ENCODE results near the gene FANCM. TPM values are rescaled to one million over a fixed set of nuclear protein-coding genes. Genes with fewer than 3 reads are reported as not detected.

Gene FANCM
- polyA plus RNA-seq, 1 experiment: 1.9 TPM

DNA sequence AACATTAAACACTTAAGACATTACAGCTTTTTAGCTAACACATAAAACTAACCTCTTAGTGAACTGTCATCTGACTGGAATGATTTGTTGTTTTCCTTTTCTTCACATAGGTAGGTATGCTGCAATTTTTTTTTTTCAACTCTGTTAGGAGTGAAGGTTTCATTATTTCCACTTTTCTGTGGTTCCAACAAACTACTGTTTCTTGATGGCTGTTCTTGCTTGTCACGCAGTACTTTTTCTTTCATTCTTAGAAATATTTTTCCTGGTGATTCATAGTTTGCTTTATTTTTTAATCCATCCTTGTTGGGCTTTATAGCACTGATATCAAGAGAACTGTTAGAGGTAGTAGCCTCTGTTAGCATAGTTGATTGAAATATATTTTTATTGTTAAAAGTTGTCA lies 111.0 kb downstream of the FANCM start:
- Histone ChIP-seq H3K27me3 (ENCODE audit: control insufficient read depth, insufficient read depth, low read length) (no peaks in the 10 kb centered on the region), H3K4me3 (ENCODE audit: low read depth, low read length) (no peak overlapping the region), H3K36me3 (ENCODE audit: control insufficient read depth, insufficient read depth, low read length) (no peaks in the 10 kb centered on the region)
- DNase-seq (ENCODE audit: low read depth): no peak
- TF ChIP-seq, protein P1, sequence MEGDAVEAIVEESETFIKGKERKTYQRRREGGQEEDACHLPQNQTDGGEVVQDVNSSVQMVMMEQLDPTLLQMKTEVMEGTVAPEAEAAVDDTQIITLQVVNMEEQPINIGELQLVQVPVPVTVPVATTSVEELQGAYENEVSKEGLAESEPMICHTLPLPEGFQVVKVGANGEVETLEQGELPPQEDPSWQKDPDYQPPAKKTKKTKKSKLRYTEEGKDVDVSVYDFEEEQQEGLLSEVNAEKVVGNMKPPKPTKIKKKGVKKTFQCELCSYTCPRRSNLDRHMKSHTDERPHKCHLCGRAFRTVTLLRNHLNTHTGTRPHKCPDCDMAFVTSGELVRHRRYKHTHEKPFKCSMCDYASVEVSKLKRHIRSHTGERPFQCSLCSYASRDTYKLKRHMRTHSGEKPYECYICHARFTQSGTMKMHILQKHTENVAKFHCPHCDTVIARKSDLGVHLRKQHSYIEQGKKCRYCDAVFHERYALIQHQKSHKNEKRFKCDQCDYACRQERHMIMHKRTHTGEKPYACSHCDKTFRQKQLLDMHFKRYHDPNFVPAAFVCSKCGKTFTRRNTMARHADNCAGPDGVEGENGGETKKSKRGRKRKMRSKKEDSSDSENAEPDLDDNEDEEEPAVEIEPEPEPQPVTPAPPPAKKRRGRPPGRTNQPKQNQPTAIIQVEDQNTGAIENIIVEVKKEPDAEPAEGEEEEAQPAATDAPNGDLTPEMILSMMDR (IDR thresholded peaks at IDR 0.05; ENCODE audit: insufficient read depth, low read depth, low read length): no peak
- CTCF ChIA-PET: interaction anchor here (0.6 kb wide), 1 partner anchor 14 kb away, joined by 3 read pairs; no protein-coding TSS in a partner anchor
- POLR2A ChIA-PET: no interaction called here

DNA sequence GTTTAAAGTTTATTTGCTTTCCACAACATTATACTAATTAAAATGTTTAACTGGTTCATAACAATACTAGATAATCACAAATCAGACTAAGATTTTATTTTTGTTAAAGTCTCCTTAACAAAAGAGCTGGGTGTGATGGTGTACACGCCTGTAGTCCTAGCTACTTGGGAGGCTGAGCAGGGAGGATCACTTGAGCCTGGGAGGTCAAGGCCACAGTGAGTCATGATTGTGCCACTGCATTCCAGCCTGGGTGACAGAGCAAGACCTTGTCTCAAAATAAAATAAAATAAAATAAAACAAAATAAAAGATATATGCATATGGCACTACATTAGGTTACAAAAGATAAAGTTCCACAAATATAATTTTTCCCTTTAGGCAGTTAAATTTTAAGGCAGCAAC lies 111.7 kb downstream of the FANCM start:
- no peaks in the 10 kb centered on the region for H3K27me3 ChIP-seq (ENCODE audit: control insufficient read depth, insufficient read depth, low read length)
- H3K4me3 ChIP-seq (ENCODE audit: low read depth, low read length): no peak overlapping the region
- DNase-seq (ENCODE audit: low read depth): no peak
- CTCF ChIA-PET: no interaction called here
- POLR2A ChIA-PET: no interaction called here
- TF ChIP-seq, protein P1 (IDR thresholded peaks at IDR 0.05; ENCODE audit: insufficient read depth, low read depth, low read length): no peak
- H3K36me3 ChIP-seq (ENCODE audit: control insufficient read depth, insufficient read depth, low read length): no peaks in the 10 kb centered on the region

DNA sequence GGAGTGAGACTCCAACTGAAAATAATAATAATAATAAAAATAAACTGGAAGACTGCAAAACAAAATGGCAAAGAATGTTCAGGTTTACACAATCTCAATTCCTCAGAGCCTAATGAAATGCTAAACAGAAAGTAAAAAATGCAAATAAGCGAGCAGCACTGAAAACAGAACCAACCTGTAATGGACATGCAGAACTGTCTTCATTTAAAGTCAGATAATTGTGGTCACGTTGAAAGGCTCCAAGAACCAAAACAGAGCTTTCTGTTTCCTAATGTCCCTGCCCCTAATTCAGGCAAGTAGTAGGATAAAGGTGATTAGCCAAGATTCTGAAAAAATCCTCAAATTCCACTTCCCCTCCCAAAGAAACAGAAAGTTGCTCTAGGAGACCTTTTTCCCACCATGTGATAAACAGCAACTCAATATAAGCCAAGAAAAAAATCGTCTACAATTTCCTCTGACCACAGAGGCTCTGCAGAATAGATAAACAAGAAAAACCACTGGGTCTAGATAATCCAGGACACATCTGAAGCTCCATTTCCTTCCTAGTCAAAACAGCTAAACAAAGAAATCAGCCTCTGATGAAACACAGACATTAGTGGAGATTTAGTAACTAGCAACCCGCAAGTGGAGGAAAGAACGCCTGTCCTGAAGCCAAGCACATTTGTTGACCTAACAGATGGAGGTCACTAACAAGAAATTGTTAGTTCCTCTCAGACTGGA lies 114.3 kb downstream of the FANCM start:
- POLR2A ChIA-PET: no interaction called here
- H3K27me3 ChIP-seq (ENCODE audit: control insufficient read depth, insufficient read depth, low read length): no peaks in the 10 kb centered on the region
- H3K36me3 ChIP-seq (ENCODE audit: control insufficient read depth, insufficient read depth, low read length): no peaks in the 10 kb centered on the region
- DNase-seq (ENCODE audit: low read depth): peak; percentile 39
- TF ChIP-seq, protein P1 (IDR thresholded peaks at IDR 0.05; ENCODE audit: insufficient read depth, low read depth, low read length): no peak
- H3K4me3 ChIP-seq (ENCODE audit: low read depth, low read length): peak overlapping the region; percentile 27
- CTCF ChIA-PET: interaction anchor here (0.9 to 1.6 kb wide), 2 partner anchors 19 to 92 kb away, joined by 3 to 4 read pairs; no protein-coding TSS in a partner anchor

Small RNA genes within 50 kb of the gene (small RNA-seq; reads per million reads assigned to genes)
- gene RF00151 (ENCODE audit: insufficient read length, low read depth, low replicate concordance) (not detected), gene SNORD127 (ENCODE audit: insufficient read length, low read depth, low replicate concordance) (6,578 reads per million, percentile 99 among the genes with 10 or more reads in this experiment)

Other genes starting within 250 kb of the FANCM start
- gene KLHL28, start 174.0 kb upstream of the FANCM start, polyA plus RNA-seq (2011; rRNA removed): 3.0 and 5.7 TPM in 2 replicates
- gene TOGARAM1, start 173.7 kb upstream of the FANCM start, polyA plus RNA-seq (2011; rRNA removed): 5.4 and 10.3 TPM in 2 replicates
- gene PRPF39, start 51.8 kb upstream of the FANCM start, polyA plus RNA-seq (2011; rRNA removed): 26.4 and 37.8 TPM in 2 replicates
- gene FKBP3, start 1.4 kb upstream of the FANCM start, polyA plus RNA-seq (2011; rRNA removed): 8.9 and 29.8 TPM in 2 replicates
- 8.3 and 13.9 TPM in 2 replicates for gene MIS18BP1, start 117.3 kb downstream of the FANCM start, polyA plus RNA-seq (2011; rRNA removed)